Osteocyte (in vitro differentiated cells): ENCODE results near the gene VRK1. TPM values are rescaled to one million over a fixed set of nuclear protein-coding genes. Genes with fewer than 3 reads are reported as not detected.

Source experiments
- DNase-seq: peaks from one replicate; pipeline ENCODE4 v3.0.0; 2021; ENCODE audit warnings: mixed read lengths; ENCODE audit not compliant: unreplicated experiment; ENCODE audit errors: extremely low spot score
- H3K27ac Mint-ChIP-seq: one replicate; pipeline ENCODE4 v1.8.0; 2021; ENCODE audit warnings: mild to moderate bottlenecking, mixed read lengths; ENCODE audit not compliant: unreplicated experiment
- H3K27me3 Mint-ChIP-seq: one replicate; pipeline ENCODE4 v1.8.0; 2021; ENCODE audit warnings: mixed read lengths; ENCODE audit not compliant: unreplicated experiment
- H3K36me3 Mint-ChIP-seq: one replicate; pipeline ENCODE4 v1.8.0; 2021; ENCODE audit warnings: mixed read lengths; ENCODE audit not compliant: unreplicated experiment
- H3K4me1 Mint-ChIP-seq: one replicate; pipeline ENCODE4 v1.8.0; 2021; ENCODE audit warnings: mixed read lengths; ENCODE audit not compliant: unreplicated experiment
- H3K4me3 Mint-ChIP-seq: one replicate; pipeline ENCODE4 v1.8.0; 2021; ENCODE audit warnings: mild to moderate bottlenecking, moderate library complexity, mixed read lengths; ENCODE audit not compliant: unreplicated experiment
- H3K9me3 Mint-ChIP-seq: one replicate; pipeline ENCODE4 v1.8.0; 2021; ENCODE audit warnings: mixed read lengths; ENCODE audit not compliant: unreplicated experiment
- CTCF ChIP-seq: fragments of 200-600 bp; sonication (generic); IDR thresholded peaks from 2 replicates; pipeline ENCODE4 v1.5.0; 2021; ENCODE audit warnings: antibody characterized with exemption, mild to moderate bottlenecking, moderate library complexity
- long read RNA-seq: library from polyadenylated mRNA; unstranded; transcript quantifications from one replicate; pipeline ENCODE4 v2.0.0, GENCODE V29; 2021
- total RNA-seq: library from RNA; stranded (reverse); gene quantifications from 2 replicates; pipeline ENCODE4 v1.2.1, GENCODE V29; 2021

VRK1 gene
- total RNA-seq: 10.6 and 12.8 TPM in 2 replicates
- long read RNA-seq, transcript VRK1-201 (13 exons, 1,745 nt): major isoform, 32 of 48 reads
- long read RNA-seq, partial matches to known transcripts: 8 of 48 reads
- long read RNA-seq, other reads (novel, unspliced or antisense): 8 of 48 reads

- DNase-seq: peak; percentile 98
- Mint-ChIP-seq H3K9me3 (no peaks in the 10 kb centered on the region), H3K36me3 (no peaks in the 10 kb centered on the region), H3K4me3 (peak within 1 kb of the TSS; percentile 79), H3K27ac (peak within 1 kb of the TSS; percentile 44), H3K4me1 (peaks cover 13% of the 10 kb centered on the region), H3K27me3 (no peaks in the 10 kb centered on the region)
- TF ChIP-seq CTCF: no peak
Measured at GRCh38 chr14:96796851-96797581, at the start of gene VRK1. VRK1 (plus strand) TSS chr14:96797382; CDS start chr14:96833472, 36,090 bp downstream.

- H3K36me3 Mint-ChIP-seq: no peaks in the 10 kb centered on the region
- H3K27ac Mint-ChIP-seq: no peak overlapping the region
- no peak overlapping the region for H3K4me3 Mint-ChIP-seq
- H3K27me3 Mint-ChIP-seq: peaks cover 25% of the 10 kb centered on the region
- TF ChIP-seq CTCF: no peak
- no peak for DNase-seq
- no peaks in the 10 kb centered on the region for H3K4me1 Mint-ChIP-seq
- no peaks in the 10 kb centered on the region for H3K9me3 Mint-ChIP-seq
Measured at GRCh38 chr14:96747608-96748007, 49.6 kb upstream of the VRK1 start.

GRCh38 chr14:96748362-96748761 lies 48.8 kb upstream of the VRK1 start:
- no peak for DNase-seq
- no peaks in the 10 kb centered on the region for H3K9me3 Mint-ChIP-seq
- peaks cover 22% of the 10 kb centered on the region for H3K27me3 Mint-ChIP-seq
- TF ChIP-seq CTCF: no peak
- H3K27ac Mint-ChIP-seq: no peak overlapping the region
- H3K4me3 Mint-ChIP-seq: no peak overlapping the region
- H3K36me3 Mint-ChIP-seq: no peaks in the 10 kb centered on the region
- no peaks in the 10 kb centered on the region for H3K4me1 Mint-ChIP-seq

GRCh38 chr14:96751505-96751904 lies 45.7 kb upstream of the VRK1 start:
- no peaks in the 10 kb centered on the region for H3K36me3 Mint-ChIP-seq
- H3K4me1 Mint-ChIP-seq: no peaks in the 10 kb centered on the region

More at GRCh38 chr14:96751505-96751904, 45.7 kb upstream of the VRK1 start:
- Mint-ChIP-seq H3K27me3 (peaks cover 4% of the 10 kb centered on the region), H3K4me3 (no peak overlapping the region), H3K9me3 (no peaks in the 10 kb centered on the region), H3K27ac (no peak overlapping the region)
- TF ChIP-seq CTCF: no peak
- no peak for DNase-seq
